ENCODE measurements around the gene WNT4. TPM values are rescaled to one million over a fixed set of nuclear protein-coding genes. Genes with fewer than 3 reads are reported as not detected.

WNT4 gene
- total RNA-seq, 1 experiment from 2014 or later = 0.79 TPM

DNA sequence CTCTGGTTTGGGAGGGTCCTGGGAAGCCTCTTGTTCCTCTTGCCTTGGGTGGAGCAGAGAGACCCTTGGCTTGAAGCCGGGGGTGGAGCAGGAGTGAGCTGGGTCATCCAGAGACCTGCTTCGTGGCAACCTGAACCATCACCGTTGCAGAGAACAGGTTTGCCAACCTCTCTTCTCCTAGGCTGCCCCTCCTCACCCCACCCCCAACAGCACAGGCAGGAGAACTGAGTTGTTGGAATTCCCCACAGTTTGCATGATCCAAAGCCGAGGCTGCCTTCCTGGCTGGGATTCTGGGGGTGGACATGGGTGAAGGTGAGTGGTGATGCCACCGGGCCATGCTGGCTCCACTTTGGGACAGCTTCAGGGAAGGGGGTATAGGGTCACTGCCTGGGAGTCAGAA is 2.2 kb downstream of the WNT4 start:
- TF ChIP-seq, protein P1, sequence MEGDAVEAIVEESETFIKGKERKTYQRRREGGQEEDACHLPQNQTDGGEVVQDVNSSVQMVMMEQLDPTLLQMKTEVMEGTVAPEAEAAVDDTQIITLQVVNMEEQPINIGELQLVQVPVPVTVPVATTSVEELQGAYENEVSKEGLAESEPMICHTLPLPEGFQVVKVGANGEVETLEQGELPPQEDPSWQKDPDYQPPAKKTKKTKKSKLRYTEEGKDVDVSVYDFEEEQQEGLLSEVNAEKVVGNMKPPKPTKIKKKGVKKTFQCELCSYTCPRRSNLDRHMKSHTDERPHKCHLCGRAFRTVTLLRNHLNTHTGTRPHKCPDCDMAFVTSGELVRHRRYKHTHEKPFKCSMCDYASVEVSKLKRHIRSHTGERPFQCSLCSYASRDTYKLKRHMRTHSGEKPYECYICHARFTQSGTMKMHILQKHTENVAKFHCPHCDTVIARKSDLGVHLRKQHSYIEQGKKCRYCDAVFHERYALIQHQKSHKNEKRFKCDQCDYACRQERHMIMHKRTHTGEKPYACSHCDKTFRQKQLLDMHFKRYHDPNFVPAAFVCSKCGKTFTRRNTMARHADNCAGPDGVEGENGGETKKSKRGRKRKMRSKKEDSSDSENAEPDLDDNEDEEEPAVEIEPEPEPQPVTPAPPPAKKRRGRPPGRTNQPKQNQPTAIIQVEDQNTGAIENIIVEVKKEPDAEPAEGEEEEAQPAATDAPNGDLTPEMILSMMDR (IDR thresholded peaks at IDR 0.05; ENCODE audit: insufficient read depth in 1 of 2, low read depth in 1 of 2, low read length in 1 of 2, severe bottlenecking in 1 of 2, unreplicated experiment in 1 of 2) = no peak
- H3K36me3 ChIP-seq (ENCODE audit: control insufficient read depth, insufficient read depth, low read length) = no peaks in the 10 kb centered on the region
- DNase-seq = no peak
- no peaks in the 10 kb centered on the region for H3K27me3 Mint-ChIP-seq (ENCODE audit: insufficient read depth, unreplicated experiment)
- POLR2A ChIA-PET = no interaction called here
- CTCF ChIA-PET = no interaction called here
- H3K4me1 Mint-ChIP-seq (ENCODE audit: low read depth, unreplicated experiment) = peaks cover 8% of the 10 kb centered on the region
- H3K4me1 ChIP-seq = peaks cover 6% of the 10 kb centered on the region
- no peak overlapping the region for H3K4me3 Mint-ChIP-seq (ENCODE audit: unreplicated experiment)
- no peaks in the 10 kb centered on the region; the same call in none of the 2 replicates for H3K27me3 ChIP-seq (replicated peaks; ENCODE audit: control insufficient read depth, insufficient read depth, low read length)
- no peaks in the 10 kb centered on the region for H3K9me3 Mint-ChIP-seq (ENCODE audit: unreplicated experiment)
- no peak overlapping the region for H3K4me3 ChIP-seq (ENCODE audit: low read depth, low read length)
- intact Hi-C loops (cut with micrococcal nuclease; ENCODE audit: unreplicated experiment) = no loop called here
- BruUV-seq (replicated peaks) = no TSS peak
- H3K36me3 Mint-ChIP-seq (ENCODE audit: insufficient read depth, unreplicated experiment) = no peaks in the 10 kb centered on the region
- no peak overlapping the region for H3K27ac Mint-ChIP-seq (ENCODE audit: unreplicated experiment)
- no peaks in the 10 kb centered on the region for H3K9me3 ChIP-seq

DNA sequence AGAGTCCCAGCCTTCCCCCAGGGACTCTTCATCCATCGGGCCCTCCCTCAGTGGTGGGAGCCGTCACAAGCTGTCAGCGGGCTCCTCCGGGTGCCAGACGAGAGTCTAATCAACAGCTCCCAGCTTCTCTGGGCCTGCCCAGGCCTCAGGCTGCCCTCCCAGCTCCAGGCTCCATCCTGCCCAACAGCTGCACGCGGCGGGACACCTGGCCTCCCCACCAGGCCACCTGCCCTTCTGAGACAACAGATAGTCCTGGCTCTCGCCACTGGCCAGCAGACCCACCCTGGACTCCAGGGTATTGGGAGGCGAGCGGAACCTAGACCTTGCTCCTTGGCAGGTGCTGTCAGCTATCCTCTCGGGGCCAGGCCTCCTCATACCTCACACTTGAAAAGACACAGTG is 3.1 kb downstream of the WNT4 start:
- Histone ChIP-seq H3K9me3 (no peaks in the 10 kb centered on the region), H3K4me3 (ENCODE audit: low read depth, low read length) (no peak overlapping the region), H3K36me3 (ENCODE audit: control insufficient read depth, insufficient read depth, low read length) (no peaks in the 10 kb centered on the region), H3K27me3 (replicated peaks; ENCODE audit: control insufficient read depth, insufficient read depth, low read length) (no peaks in the 10 kb centered on the region; the same call in none of the 2 replicates), H3K4me1 (peaks cover 6% of the 10 kb centered on the region)
- Mint-ChIP-seq H3K27me3 (ENCODE audit: insufficient read depth, unreplicated experiment) (no peaks in the 10 kb centered on the region), H3K9me3 (ENCODE audit: unreplicated experiment) (no peaks in the 10 kb centered on the region), H3K4me1 (ENCODE audit: low read depth, unreplicated experiment) (peaks cover 8% of the 10 kb centered on the region), H3K27ac (ENCODE audit: unreplicated experiment) (no peak overlapping the region), H3K4me3 (ENCODE audit: unreplicated experiment) (no peak overlapping the region), H3K36me3 (ENCODE audit: insufficient read depth, unreplicated experiment) (no peaks in the 10 kb centered on the region)
- intact Hi-C loops (cut with micrococcal nuclease; ENCODE audit: unreplicated experiment) = no loop called here
- TF ChIP-seq, protein P1 (IDR thresholded peaks at IDR 0.05; ENCODE audit: insufficient read depth in 1 of 2, low read depth in 1 of 2, low read length in 1 of 2, severe bottlenecking in 1 of 2, unreplicated experiment in 1 of 2) = no peak
- no TSS peak for BruUV-seq (replicated peaks)
- CTCF ChIA-PET = interaction anchor here (0.5 to 1.3 kb wide), 4 partner anchors 8 to 277 kb away, joined by 3 to 9 read pairs (median 4); no protein-coding TSS in a partner anchor
- POLR2A ChIA-PET = no interaction called here
- DNase-seq = no peak

DNA sequence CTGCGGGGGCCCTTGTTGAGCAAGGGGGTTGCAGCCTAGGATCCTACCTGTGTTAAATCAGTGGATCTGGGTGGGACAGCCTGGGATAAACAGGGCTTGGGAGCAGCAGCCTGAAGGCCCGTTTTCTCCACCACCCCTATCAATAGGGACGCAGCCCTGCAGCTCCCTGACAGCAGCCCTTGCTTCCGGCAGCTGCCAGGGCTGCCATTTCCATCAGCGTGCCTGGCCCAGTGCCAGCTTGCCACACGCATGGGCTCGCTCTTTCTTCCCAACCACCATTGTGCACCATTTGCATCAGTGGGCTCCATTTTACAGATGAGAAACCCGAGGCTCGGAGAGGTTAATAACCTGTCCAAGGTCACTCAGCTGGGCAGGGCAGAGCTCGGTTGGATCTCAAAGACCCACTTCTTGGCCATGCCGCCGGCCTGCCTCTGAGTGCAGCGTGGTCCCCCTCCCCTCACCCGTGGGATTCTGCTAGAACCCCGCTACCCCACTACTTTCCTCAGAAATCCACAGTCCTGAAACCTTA is 3.8 kb downstream of the WNT4 start:
- Mint-ChIP-seq H3K27me3 (ENCODE audit: insufficient read depth, unreplicated experiment) (no peaks in the 10 kb centered on the region), H3K9me3 (ENCODE audit: unreplicated experiment) (no peaks in the 10 kb centered on the region), H3K36me3 (ENCODE audit: insufficient read depth, unreplicated experiment) (no peaks in the 10 kb centered on the region), H3K4me3 (ENCODE audit: unreplicated experiment) (no peak overlapping the region), H3K4me1 (ENCODE audit: low read depth, unreplicated experiment) (peaks cover 4% of the 10 kb centered on the region), H3K27ac (ENCODE audit: unreplicated experiment) (no peak overlapping the region)
- Histone ChIP-seq H3K27me3 (replicated peaks; ENCODE audit: control insufficient read depth, insufficient read depth, low read length) (no peaks in the 10 kb centered on the region; the same call in none of the 2 replicates), H3K9me3 (no peaks in the 10 kb centered on the region), H3K4me1 (peaks cover 5% of the 10 kb centered on the region), H3K36me3 (ENCODE audit: control insufficient read depth, insufficient read depth, low read length) (no peaks in the 10 kb centered on the region), H3K4me3 (ENCODE audit: low read depth, low read length) (no peak overlapping the region)
- TF ChIP-seq, protein P1 (IDR thresholded peaks at IDR 0.05; ENCODE audit: insufficient read depth in 1 of 2, low read depth in 1 of 2, low read length in 1 of 2, severe bottlenecking in 1 of 2, unreplicated experiment in 1 of 2) = no peak
- no peak for DNase-seq
- intact Hi-C loops (cut with micrococcal nuclease; ENCODE audit: unreplicated experiment) = no loop called here
- BruUV-seq (replicated peaks) = no TSS peak
- ChIA-PET POLR2A (no interaction called here), CTCF (interaction anchor here (1.2 to 1.3 kb wide), 2 partner anchors 8 to 277 kb away, joined by 3 to 5 read pairs; no protein-coding TSS in a partner anchor)
